Stimulated activated naive CD8-positive, alpha-beta T cell treated with anti-CD3 and anti-CD28 coated beads, Interleukin-15, Interleukin-2, amounts not matched to agents 100 U/mL and 50 U/mL, for 24 hours (primary cell): ENCODE data around the gene CENPC.
"Not testable (repeated sequence)": the region's sequence is repeated elsewhere in the genome, so short reads cannot be mapped to it uniquely, and the experiment has no call there.

Source experiments
- ATAC-seq: fragments of 150-1000 bp; cut with Tn5 transposase; one replicate; pipeline ENCODE4 v1.10.0; 2021
- DNase-seq: peaks from one replicate; pipeline ENCODE4 v3.0.0; 2021

The CENPC gene

GRCh38 chr4:67545199-67546003 lies at the start of gene CENPC:
Gene CENPC, minus strand, starts transcription at chr4:67545503. Its CDS starts 148 bp downstream, at chr4:67545355.
- DNase-seq (peak; percentile 94), ATAC-seq (peak; percentile 98)

- ATAC-seq (no peak), DNase-seq (no peak)
Measured at GRCh38 chr4:67593741-67594175, 48.5 kb upstream of the CENPC start.

GRCh38 chr4:67587156-67587555 lies 41.9 kb upstream of the CENPC start:
- ATAC-seq (no peak), DNase-seq (no peak)

DNA sequence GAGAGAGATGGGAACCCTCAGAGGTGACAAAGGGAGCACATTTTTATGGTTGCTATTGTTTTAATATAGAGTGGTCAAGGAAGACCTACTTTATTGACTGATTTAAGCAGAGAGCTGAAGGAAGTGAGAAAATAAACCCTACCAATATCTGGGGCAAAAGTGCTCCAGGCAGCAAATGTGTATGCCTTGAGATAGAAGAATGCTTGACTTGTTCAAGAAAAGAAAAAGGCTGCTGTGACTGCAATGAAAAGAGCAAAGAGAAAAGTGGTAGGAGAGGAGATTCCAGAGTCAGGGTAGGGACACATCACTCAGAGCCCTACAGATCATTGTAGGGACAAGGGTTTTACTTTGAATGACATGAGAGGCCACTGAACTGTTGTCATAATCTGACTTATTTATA lies 39.2 kb upstream of the CENPC start:
- DNase-seq (no peak), ATAC-seq (no peak)

- no peak for ATAC-seq
Measured at GRCh38 chr4:67581913-67582312, 36.6 kb upstream of the CENPC start.

GRCh38 chr4:67581208-67581857 lies 36.0 kb upstream of the CENPC start:
- peak; percentile 89 for ATAC-seq
- no peak for DNase-seq

More at GRCh38 chr4:67581913-67582312, 36.6 kb upstream of the CENPC start:
- no peak for DNase-seq

- ATAC-seq = peak; percentile 45
Measured at GRCh38 chr4:67580577-67580976, 35.3 kb upstream of the CENPC start.

GRCh38 chr4:67576538-67576937 lies 31.2 kb upstream of the CENPC start:
- ATAC-seq = no peak
- no peak for DNase-seq

More at GRCh38 chr4:67580577-67580976, 35.3 kb upstream of the CENPC start:
- no peak for DNase-seq

DNA sequence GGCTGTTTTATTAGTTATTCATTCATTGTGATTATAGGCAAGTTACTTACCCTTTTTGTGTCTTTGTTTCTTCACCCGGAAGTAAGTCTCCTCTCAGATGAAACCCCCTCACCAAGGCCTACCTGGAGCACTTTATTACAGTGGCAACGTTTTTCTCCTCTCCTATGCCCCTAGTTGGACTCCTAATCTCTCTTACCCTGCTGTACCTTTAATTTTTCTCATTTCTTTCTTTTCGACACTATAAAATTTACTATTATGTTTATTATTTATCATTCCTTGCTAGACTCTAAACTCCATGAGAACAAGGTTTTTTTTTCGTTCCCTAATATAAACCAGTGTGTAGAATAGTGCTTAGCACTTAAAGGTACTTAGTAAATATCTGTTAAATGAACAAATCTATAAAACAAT lies 30.8 kb upstream of the CENPC start:
- DNase-seq (no peak), ATAC-seq (no peak)

DNA sequence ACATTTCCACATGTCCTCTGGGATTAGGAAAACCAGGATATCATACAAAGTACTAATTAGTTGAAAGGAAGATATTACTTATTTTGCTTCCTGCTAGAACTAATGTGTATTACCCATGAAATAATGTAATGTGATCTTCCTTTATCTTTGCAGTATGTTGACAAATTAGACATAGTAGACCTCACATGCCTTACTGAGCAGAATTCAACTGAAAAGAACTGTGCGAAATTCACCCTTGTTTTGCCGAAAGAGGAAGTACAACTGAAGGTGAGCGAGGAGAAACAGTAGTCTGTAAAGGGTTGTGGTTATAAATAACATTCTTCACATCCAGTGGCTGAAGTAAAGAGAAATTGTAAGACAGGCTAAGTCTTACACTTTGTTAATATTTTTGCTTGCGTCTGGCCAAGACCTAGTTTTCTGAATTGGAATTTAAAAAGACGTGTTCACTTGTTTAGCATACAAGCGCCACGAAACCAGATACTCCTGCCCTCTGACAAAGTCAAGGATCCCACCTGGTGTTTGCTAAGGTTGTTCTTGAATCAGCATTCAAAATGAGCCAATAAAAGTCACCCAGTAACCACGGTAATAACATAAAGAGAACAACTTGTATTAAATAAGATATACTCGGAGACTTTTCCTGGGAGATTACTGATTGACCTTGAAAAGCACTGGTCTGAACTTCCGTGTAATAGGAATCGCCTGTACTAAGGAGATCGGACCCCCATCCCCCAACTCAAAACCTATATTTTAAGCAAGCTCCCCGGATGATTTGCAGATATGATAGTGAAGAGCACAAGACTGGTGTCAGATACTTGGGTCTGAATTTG lies 30.1 kb upstream of the CENPC start:
- ATAC-seq = peak; percentile 54
- DNase-seq = no peak

DNA sequence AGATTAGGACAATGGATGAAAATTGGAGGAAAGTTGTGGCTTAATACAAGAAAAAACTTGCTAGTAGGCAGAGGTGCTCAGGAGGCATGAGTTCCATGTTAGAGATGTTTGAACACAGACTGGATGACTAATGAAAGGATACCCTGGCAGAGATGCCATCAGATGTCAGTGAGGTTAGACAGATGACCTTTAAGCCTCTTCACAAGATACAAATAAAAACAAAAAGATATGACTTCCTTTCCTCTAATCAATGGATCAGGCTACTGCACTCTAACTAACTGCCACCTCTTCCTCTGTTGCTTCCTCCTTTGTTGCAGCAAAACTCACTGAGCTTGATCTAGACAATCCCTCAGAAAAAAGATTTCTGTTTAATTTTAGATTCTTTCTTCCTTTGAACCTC lies 27.9 kb upstream of the CENPC start:
- no peak for DNase-seq
- ATAC-seq = peak; percentile 89

DNA sequence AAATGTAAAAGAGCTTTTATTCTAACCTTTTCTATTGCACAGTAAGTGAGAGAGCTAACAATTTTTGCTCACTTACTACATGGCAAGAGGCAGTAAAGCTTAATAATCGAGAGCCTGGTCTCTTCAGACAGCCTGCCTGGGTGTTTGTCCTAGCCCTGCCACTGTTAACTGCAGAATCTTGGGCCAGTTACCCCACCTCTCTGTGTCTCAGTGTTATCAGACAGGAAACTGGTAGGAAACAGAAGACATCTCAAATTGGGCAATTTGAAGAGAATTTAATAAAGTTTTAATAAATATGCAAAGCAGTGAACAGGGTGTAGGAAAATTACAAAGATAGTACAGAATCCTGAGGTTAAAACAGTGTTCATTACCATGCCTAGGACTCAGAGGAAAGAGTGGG lies 26.7 kb upstream of the CENPC start:
- DNase-seq = no peak
- ATAC-seq = no peak

- DNase-seq = no peak
- no peak for ATAC-seq
Measured at GRCh38 chr4:67570537-67570936, 25.2 kb upstream of the CENPC start.

- no peak for ATAC-seq
- no peak for DNase-seq
Measured at GRCh38 chr4:67568820-67569219, 23.5 kb upstream of the CENPC start.

- ATAC-seq (peak; percentile 83), DNase-seq (no peak)
Measured at GRCh38 chr4:67566335-67566734, 21.0 kb upstream of the CENPC start.

DNA sequence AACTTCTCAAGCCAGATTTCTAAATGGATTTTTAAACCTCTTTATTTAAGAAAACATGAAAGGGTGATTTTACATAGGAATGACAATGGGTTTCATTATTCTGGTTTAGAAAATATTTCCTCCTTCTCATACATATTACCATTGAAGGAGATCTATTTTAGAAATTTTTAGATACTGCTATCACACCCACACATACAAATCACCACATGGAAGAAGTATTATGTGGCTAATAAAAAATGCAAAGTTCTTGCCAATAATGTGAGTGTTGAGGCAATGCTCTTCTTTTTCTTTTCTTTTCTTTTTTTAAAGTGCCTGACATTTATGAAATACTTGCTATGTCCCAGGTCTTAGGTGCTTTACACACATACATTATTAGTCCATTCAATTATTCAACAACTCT lies 20.0 kb upstream of the CENPC start:
- DNase-seq (no peak), ATAC-seq (no peak)

DNA sequence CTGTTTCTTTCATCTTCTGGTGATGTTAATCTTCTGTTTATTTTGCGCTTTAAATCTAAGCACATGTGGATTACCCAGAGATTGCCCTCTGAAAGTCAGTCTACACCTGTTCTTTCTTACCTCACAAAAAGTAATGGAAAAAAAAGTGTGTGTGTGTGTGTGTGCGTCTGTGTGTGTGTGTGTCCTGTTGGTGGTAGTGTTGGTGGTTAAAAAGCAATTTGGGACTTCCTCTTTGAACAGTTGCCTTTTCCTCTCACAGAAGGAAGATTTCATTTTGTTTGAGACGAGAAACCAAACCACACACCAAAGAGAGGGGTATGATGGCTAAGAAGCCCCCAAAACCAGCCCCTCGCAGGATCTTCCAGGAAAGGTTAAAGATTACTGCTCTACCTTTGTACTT lies 13.2 kb upstream of the CENPC start, which contains the start of gene STAP1:
Gene STAP1, plus strand, starts transcription at position 235 of the 400 bp plus-strand sequence. Its CDS starts 83 bp downstream, at position 318.
- DNase-seq = no peak
- ATAC-seq = peak; percentile 43

DNA sequence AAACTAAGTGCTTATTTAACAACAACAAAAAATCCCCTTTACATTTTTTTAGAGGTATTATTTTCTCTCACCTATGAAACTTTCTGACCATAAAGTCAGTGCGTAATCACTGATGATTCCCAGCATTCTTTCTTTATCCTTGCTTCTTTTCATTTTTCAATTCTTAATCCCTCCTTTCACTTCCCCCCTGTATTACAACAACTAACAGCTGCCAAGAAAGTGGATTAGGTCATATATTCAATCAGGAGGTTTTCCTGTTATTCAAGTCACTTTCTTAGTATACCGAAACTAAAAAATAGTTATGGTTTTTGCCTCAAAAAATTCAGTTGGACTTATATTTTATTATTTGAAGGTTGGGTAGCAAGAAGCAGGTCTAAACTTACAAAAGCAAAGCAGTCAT lies 11.1 kb upstream of the CENPC start:
- DNase-seq (no peak), ATAC-seq (no peak)

DNA sequence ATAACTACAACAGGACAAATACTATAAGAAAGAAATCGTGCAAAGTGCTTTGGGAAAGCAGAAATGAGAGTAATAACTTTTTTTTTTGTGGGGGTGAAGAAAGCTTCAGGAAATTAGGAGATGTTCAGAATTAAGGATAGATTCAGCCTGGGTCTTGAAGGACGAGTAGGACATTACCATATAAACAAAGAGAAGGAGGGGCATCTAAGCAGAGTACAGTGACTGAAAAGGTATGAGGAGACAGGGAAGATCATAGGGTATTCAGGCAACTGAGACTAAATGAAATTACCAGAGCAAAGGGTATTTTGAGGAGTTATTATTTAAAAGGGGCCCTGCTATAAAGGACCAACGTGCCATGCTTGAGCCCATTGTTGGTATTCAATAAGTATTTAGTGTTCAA lies 10.1 kb upstream of the CENPC start:
- DNase-seq (no peak), ATAC-seq (no peak)

GRCh38 chr4:67554096-67554495 lies 8.8 kb upstream of the CENPC start:
- no peak for DNase-seq
- ATAC-seq = no peak

GRCh38 chr4:67552146-67552792 lies 7.0 kb upstream of the CENPC start:
- not testable (repeated sequence) for ATAC-seq, DNase-seq

DNA sequence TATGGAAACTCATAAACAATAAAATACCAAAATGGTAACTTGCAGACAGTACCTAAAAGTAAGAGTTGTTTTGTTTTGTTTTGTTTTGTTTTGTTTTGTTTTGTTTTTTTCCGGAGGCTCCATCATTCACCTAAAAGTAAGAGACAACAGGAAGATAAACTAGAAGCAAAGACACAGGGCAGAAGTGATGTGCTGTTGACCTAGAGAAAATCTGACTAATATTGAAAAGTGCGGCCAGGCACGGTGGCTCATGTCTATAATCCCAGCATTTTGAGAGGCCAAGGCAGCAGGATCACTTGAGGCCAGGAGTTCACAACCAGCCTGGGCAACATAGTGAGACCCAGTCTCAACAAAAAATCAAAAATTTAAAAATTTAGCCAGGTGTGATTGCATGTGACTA lies 5.6 kb upstream of the CENPC start:
- DNase-seq = no peak
- no peak for ATAC-seq
